ENCODE measurements around the gene KCTD7. TPM values are rescaled to one million over a fixed set of nuclear protein-coding genes. Genes with fewer than 3 reads are reported as not detected.
"Not testable (repeated sequence)": the region's sequence is repeated elsewhere in the genome, so short reads cannot be mapped to it uniquely, and the experiment has no call there.

The KCTD7 gene
- total RNA-seq, 1 donor from 2014 or later, result 19.7 TPM

DNA sequence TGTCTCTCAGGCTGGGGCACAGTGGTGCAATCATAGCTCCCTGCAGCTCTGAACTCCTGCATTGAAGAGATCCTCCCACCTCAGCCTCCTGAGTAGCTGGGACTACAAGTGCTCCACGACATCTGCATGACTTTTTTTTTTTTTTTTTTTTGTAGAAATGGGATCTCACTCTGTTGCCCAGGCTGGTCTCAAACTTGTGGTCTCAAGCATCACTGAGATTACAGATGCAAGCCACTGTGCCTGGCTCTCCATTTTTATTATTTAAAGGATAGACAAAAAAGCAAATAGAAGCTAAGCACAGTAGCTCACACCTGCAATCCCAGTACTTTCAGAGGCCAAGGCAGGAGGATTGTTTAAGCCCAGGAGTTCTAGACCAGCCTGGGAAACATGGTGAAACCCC, 13.0 kb upstream of the KCTD7 start:
- no peak for DNase-seq (ENCODE audit: low read depth)

DNA sequence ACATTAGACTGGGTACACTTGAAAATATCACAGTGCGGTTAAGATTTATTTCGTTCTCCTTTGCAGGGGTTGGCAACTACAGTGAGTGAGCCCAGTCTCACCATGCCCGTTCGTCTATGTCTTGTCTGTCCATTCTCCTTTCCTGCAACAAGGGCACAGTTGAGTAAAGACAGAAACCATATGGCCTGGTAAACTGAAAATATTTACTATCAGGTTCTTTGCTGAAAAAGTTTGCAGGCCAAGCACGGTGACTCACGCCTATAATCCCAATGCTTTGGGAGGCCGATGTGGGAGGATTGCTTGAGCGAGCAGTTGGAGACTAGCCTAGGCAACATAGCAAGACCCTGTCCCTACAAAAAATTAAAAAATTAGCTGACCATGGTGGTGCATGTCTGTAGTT, 11.4 kb upstream of the KCTD7 start:
- no peak for DNase-seq (ENCODE audit: low read depth)

DNA sequence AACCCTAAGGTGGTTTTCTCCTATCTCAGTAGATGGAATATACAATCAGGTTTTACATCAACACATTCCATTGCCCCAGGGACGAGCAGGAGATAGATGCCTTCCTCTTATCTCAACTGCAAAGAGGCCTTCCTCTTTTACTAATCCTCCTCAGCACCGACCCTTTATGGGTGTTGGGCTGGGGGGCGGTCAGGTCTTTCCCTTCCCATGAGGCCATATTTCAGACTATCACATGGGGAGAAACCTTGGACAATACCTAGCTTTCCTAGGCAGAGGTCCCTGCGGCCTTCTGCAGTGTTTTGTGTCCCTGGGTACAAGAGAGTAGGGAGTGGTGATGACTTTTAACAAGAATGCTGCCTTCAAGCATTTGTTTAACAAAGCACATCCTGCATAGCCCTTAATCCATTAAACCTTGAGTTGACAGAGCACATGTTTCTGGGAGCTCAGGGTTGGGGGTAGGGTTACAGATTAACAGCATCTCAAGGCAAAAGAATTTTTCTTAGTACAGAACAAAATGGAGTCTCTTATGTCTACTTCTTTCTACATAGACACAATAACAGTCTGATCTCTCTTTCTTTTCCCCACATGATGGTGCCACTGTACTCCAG, 9.2 kb upstream of the KCTD7 start:
- not testable (repeated sequence) for DNase-seq (ENCODE audit: low read depth)

DNA sequence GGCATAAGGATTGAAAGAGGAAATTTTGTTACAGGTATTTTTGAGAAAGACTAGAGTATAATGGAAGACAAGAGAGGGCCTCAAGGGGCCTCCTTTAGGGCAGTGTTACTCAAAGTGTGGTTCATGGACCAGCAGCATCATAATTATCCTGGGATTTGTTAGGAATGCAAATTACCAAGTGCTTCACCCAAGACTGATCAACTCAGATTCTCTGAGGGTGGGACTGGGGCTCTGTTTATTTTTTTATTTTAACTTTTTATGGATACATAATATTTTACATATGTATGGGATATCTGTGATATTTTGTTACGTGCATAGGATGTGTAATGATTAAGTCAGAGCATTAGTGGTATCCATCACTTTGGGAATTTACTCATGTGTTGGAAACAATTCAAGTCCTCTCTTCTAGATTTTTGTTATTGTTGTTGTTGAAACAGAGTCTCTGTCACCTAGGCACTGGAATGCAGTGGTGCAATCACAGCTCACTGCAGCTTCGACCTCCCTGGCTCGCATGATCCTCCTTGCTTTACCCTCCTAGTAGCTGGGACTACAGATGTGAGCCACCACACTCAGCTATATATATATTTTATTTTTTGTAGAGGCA, 2.2 kb upstream of the KCTD7 start:
- DNase-seq (ENCODE audit: low read depth), result no peak

DNA sequence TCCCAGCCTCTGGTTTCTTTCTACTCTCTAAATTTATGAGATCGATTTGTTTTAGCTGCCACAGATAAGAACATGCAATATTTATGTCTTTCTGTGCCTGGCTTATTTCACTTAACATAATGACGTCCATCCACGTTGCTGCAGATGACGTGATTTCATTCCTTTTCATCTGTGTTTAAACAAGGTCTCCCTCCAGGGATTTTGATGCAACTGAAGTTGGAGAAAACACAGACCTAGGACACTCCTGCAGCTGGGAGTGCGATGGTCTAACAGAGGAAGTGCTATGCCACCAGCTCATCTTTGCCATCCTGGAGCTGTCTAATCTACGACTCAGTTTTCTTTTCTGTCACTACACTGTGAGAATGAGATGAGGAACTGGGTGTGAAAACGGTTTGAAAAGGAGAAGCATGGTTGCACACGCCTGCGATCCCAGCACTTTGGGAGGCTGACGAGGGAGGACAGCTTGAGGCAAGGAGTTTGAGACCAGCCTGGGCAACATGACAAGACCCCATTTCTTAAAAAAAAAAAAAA, 1.5 kb upstream of the KCTD7 start:
- no peak for DNase-seq (ENCODE audit: low read depth)

DNA sequence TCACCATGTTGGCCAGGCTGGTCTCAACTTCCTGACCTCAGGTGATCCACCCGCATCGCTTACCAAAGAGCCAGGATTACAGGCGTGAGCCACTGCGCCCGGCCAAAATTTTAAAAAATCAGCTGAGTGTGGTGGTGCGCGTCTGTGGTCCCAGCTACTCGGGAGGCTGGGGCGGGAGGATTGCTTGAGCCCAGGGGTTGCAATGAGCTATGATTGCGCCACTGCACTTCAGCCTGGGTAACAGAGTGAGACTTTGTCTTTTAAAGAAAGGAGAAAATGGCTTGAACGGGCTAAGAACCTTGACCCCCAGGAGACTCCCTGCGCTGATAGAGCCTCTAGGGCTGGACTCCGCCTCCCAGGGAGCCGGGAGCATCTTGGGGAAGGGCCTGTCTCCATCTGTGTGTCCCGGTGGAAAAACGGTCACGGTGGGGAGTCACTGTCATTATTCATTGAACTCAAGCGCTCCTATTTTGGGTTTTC, 760 bp upstream of the KCTD7 start:
- DNase-seq (ENCODE audit: low read depth), result no peak

DNA sequence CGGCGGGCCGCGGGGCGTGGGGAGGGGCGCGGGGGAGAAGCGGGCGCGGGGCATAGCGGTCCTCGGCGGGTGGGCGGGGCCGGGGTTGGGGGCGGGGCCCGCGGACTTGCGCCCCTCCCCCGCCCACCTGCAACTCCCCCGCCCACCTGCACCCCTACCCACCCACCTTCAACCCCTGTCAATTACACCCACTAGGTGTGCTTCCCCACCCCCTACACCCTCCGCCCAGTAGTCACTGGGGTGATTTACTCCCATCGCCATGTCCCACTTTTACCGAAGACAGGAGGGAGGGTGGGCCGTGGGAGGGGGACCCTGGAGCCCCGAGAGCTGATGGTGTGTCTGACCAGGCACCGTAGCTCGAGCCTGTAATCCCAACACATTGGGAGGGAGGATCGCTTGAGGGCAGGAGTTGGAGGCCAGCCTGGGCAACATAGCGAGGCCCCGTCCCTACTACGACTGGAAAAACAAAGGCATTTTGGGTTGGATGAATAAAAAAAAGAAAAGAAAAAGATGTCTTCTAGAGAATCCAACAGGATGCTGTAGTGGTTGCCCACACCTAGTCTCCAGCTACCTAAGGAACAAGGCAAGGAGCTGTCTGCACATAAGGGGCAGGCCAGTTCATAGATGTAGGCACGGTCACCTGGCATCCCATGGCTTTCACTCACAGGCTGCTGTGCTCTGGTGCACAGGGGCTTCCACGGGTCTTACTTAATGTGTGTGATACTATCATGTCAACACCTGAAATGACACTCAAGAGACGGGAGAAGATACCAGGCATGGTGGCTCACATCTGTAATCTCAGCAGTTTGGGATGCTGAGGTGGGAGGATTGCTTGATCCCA, 761 bp downstream of the KCTD7 start:
- DNase-seq (ENCODE audit: low read depth), result no peak

DNA sequence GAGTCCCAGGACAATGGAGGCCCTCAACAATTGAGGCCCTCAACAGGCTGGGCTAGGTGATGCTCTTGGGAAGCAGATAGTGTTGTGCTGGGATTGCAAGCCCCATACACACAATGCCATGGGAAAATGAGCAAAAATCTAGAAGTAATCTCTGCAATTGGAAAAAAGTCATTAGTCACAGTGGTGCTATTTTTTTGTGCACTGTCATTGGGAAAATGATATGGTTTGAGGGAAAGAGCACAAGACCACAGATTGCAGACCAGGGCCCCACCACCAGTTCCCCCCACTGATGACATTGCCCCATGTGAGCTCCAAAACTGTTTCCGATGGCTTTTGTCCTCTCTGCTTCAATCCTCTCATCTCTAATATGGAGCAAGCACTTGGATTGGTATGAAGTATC, 1.9 kb downstream of the KCTD7 start:
- no peak for DNase-seq (ENCODE audit: low read depth)

DNA sequence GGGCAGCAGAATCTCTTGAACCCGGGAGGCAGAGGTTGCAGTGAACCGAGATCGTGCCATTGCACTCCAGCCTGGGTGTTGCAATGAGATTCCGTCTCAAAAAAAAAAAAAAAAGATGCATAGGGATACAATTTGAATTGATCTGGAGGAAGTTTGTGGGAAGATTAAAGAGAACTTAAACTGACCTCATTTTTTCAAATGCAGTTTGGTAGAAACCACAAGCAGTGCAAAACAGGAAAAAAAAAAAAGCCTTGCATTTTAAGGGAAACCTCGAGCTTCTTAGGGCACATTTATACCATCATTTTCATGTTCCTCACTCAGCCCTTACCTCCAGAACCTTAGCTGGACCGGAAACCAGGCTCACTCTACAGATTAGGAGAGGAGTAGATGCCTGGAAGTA, 2.8 kb downstream of the KCTD7 start:
- DNase-seq (ENCODE audit: low read depth), result no peak

DNA sequence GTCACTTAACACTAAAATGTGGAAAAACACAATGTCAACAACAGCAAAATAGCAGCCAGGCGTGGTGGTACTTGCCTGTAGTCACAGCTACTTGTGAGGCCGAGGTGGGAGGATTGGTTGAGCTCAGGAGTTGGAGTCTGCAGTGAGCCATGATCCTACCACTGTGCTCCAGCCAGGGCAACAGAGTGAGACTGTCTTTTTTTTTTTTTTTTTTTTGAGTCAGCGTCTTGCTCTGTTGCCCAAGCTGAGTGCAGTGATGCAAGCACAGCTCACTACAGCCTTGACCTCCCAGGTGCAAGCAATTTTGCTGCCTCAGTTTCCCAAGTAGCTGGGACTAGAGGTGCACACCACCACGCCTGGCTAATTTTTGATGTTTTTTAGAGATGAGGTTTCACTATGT, 6.1 kb downstream of the KCTD7 start:
- DNase-seq (ENCODE audit: low read depth), result no peak

DNA sequence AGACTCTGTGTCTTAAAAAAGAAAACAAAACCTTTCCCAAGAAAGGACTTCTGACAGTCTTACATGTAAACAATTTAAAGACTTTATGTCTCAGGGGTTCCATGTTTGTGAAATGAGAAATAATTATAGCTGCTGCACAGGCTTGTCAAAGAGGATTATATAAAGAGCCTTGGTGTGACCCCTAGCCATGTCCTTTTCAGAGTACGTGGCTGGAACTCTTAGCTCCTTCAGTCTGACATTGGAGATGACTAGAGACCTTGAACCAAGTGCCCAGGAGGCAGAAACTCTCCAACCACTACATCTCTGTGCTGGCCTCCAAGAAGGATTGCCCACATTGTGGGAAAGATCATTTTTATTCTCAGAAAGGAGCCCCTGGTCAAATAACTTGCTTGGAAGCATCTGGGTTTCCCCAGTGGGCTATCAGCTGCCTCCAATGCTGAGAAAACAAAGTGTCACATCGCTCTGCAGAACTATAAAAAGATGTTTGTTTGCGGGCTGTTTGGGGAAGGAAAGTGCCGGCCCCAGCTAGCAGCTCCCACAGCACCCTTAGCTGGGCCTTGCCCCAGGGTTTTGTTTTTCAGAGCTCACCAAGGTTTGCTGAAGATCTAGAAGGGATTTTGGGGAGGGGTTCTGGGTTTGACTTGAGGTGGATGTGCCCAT, 6.8 kb downstream of the KCTD7 start:
- peak; percentile 27 for DNase-seq (ENCODE audit: low read depth)

DNA sequence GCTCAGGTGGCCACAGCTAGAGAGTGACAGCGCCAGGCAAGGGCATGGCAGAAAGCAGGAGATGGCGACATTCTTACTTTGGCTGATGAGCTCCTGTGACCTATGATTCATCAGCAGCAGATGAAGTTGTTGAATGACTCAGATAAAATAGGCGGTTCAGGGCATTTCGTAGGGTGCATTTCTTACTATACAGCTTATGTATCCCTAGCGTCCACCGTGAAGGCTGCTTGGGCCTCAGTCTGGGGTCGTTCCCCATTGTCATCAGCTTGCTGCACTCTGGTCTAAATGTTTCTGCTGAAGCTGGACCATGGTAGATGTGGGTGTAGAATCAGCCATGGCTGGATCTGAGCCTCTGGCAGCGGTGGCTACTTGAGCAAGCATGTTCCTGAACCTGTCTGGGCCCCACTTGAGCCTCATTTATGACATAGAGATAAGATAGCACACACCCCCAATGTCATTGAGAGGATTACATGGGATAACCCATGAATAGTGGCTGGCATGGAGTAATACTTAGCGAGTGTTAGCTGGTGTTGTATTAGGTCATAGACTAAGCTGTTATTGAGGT, 7.4 kb downstream of the KCTD7 start:
- peak; percentile 71 for DNase-seq (ENCODE audit: low read depth)

DNA sequence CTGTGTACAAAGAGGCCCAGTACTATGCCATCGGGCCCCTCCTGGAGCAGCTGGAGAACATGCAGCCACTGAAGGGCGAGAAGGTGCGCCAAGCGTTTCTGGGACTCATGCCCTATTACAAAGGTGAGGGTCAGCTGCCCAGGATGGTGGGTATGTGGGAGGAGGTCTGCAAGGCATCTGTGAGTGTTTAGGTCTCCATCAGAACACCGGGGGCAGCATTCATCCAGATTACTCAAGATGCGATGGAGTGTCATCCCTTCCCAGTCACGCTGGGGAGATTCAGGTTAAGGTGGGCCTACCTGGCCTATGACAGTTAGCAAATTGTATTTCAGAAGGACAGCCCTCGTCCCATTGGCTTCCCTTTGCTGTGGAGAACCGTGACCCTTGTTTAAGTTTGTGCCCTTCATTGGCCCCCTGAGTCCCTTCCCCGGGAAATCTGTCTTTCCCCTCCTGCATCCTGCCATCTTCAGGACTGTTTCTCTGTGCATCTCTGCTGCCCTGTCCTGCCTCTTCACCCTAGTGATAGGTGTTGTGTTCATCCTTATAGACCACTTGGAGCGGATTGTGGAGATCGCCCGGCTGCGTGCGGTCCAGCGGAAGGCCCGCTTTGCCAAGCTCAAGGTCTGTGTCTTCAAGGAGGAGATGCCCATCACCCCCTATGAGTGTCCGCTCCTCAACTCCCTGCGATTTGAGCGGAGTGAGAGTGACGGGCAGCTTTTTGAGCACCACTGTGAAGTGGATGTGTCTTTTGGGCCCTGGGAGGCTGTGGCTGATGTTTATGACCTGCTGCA, 9.8 kb downstream of the KCTD7 start:
- no peak for DNase-seq (ENCODE audit: low read depth)

DNA sequence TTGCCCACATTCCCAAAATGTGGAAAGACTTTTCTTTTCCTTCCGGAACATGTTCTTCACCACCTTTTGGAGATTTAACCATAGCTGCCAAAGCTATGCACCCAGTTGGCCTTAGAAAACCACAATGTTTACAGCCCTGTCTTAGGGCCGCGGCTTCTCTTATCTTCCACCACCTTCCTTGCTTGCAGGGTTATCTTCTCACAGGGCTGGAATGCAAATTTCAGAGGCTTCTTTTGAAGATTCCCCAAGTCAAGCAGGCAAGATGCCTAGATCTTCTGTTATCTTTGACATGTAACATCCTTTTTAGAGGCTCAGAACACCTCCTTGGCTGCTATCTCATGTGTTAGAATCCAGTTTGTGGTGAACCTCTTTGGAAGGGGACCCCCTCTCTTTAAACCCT, 11.1 kb downstream of the KCTD7 start:
- DNase-seq (ENCODE audit: low read depth), result no peak

DNA sequence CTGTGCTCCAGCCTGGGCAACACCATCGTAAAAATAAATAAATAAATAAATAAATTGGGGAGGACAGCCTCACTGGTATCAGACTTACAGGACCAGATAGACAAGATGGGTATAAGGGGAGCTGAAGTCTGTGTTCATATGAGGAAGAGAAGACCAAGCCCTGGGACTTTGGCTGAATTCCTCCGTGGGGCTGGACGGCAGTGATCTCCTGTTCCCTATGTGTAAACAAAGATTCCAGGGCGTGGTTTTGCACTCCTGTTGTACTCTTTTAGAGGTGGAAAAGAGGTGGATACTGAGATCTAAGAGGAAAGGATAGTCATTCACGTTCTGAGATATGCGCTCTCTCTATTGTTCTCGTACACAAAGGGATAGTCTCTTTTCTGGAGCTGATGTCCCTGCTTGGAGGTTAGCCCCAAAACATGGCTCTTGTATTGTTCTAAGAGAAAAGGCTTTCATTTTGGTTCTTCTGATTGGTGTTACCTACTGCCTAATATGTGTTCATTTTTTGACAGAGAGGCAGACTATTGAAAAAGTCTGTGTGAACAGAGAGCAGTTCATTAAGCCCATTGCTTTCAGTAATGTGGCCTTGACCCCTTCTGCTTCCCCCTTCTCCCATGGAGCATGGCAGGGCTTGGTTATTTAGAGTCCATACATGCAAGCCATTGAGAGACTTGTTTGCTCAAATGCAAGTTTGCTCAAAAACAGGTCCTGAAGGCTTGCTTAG, 12.3 kb downstream of the KCTD7 start:
- DNase-seq (ENCODE audit: low read depth), result no peak

DNA sequence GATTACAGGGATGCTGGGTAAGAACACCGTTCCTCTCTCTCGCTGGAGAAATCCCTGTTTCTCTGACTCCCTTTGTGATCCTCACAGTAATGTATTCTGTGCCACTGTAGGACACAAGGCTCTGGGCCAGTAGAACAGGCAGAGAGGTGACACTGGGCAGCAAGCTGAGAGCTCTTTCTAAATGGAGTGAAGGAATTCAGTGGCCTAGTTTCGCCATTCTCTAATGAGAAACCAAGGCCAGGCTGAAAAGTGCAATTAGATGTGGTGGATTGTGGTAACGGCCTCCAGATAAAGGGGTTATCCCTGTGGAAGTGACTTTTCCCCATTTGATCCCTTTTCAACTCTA, 12.8 kb downstream of the KCTD7 start:
- DNase-seq (ENCODE audit: low read depth), result no peak

DNA sequence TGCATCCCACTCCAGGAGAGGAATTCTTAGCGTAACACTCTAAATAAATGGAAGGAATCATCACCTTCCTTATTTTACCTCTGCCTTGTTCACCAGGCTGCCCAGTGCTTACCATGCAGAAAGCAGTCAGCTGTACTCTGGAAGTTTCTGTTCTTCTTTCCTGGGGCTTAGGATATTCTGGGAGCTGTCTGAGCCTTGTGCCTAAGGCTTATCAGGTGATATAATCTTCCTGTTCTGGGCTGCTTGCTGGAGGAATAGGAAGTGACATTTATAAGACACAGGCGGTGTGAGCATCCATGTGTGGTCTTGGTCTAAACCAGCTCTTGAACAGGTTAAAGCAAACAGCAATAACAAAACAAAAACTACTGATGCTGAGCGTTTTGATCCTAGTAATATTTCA, 13.5 kb downstream of the KCTD7 start:
- DNase-seq (ENCODE audit: low read depth), result no peak

DNA sequence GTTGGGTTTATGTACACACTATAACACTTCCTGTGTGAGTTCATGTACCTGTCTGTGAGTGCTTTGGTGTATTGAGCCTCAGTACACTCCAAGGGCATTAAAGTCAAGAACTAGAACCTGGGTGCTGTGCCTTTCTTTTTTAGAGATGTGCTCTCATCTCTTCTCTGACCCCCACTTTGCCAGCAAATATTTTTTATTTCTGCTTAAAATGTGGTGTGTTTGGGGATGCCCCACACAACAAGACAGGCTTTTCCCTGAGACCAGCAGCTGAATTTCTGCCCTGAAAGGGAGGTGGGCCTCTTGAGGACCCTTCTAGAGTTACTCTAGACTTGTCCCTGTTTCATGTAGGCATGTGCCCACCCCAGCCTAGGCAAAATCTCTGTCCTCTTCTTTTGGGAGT, 14.3 kb downstream of the KCTD7 start:
- DNase-seq (ENCODE audit: low read depth), result no peak

DNA sequence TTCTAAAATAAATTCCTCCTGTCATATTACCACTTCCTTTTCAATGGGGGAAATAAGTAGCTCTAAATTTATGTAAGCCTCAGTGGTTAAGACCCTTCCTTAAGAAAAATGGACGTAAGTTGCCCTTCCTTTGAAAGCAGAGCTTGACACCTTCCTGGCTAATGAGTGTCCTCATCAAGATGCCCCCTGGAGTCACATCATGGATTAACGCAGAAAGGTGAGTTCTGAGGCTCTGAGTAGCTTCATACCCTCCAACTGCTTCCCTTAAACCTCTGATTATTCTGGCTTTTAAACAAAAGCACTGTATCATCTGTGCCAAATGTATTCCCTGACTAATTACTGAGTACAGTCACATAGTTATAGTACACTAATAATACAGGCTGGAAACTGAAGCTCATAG, 14.7 kb downstream of the KCTD7 start:
- DNase-seq (ENCODE audit: low read depth), result no peak

DNA sequence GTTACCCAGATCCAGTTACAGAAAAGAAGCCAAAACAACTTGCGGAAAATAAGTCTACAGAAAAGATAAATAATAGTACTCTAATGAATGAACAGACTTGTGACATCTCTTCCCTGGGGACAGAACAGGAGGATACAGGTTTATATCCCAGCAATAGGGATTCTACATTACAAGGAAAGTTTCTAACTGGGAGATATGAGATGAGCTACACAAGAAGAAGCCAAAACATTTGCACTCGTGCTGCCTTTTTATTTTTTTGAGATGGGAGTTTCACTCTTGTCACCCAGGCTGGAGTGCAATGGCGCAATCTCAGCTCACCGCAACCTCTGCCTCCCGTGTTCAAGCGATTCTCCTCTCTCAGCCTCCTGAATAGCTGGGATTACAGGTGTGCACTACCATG, 22.3 kb downstream of the KCTD7 start:
- not testable (repeated sequence) for DNase-seq (ENCODE audit: low read depth)

Data from myocyte (in vitro differentiated cells).